Suppressor macrophage treated with lipopolysaccharide for 1 hour (primary cell): ENCODE data around the gene INO80C.

Experiments
- DNase-seq, 3 donors: peaks; one replicate each; pipeline ENCODE4 v3.0.0-alpha.2; 2020 to 2022

INO80C gene

GRCh38 chr18:35487525-35487924 is 10.2 kb downstream of the INO80C start:
- DNase-seq: peak in 1 of 3 donors; percentile 30

GRCh38 chr18:35485852-35486251 is 11.9 kb downstream of the INO80C start:
- DNase-seq: no peak

GRCh38 chr18:35484034-35484433 is 13.7 kb downstream of the INO80C start:
- no peak for DNase-seq

- no peak for DNase-seq
Observed at GRCh38 chr18:35481960-35482366, 15.8 kb downstream of the INO80C start.

GRCh38 chr18:35479911-35480586 is 17.7 kb downstream of the INO80C start:
- no peak for DNase-seq

- peak; percentile 91 to 98 (median 96) for DNase-seq
Observed at GRCh38 chr18:35478520-35479435, 19.0 kb downstream of the INO80C start.

GRCh38 chr18:35477974-35478373 is 19.8 kb downstream of the INO80C start:
- DNase-seq: no peak

GRCh38 chr18:35477497-35477896 is 20.3 kb downstream of the INO80C start:
- peak; percentile 70 to 80 (median 72) for DNase-seq

GRCh38 chr18:35474884-35475283 is 22.9 kb downstream of the INO80C start:
- no peak for DNase-seq

GRCh38 chr18:35473562-35473961 is 24.2 kb downstream of the INO80C start:
- DNase-seq: no peak

GRCh38 chr18:35470435-35470834 is 27.3 kb downstream of the INO80C start:
- DNase-seq: no peak

- DNase-seq: no peak
Observed at GRCh38 chr18:35469725-35470124, 28.0 kb downstream of the INO80C start.

GRCh38 chr18:35468711-35469110 is 29.0 kb downstream of the INO80C start:
- DNase-seq: no peak

- no peak for DNase-seq
Observed at GRCh38 chr18:35467624-35468016, 30.1 kb downstream of the INO80C start.

GRCh38 chr18:35466815-35467623 is 30.7 kb downstream of the INO80C start:
- no peak for DNase-seq

GRCh38 chr18:35466334-35466733 is 31.4 kb downstream of the INO80C start:
- no peak for DNase-seq

- DNase-seq: no peak
Observed at GRCh38 chr18:35465329-35465728, 32.4 kb downstream of the INO80C start.

GRCh38 chr18:35464831-35465279 is 32.9 kb downstream of the INO80C start:
- DNase-seq: peak in 2 of 3 donors; percentile 52 to 54

GRCh38 chr18:35463827-35464226 is 33.9 kb downstream of the INO80C start:
- DNase-seq: no peak

- no peak for DNase-seq
Observed at GRCh38 chr18:35463050-35463449, 34.7 kb downstream of the INO80C start.

- DNase-seq: peak; percentile 39 to 59 (median 54)
Observed at GRCh38 chr18:35460736-35461161, 37.0 kb downstream of the INO80C start.

- DNase-seq: no peak
Observed at GRCh38 chr18:35459997-35460396, 37.8 kb downstream of the INO80C start.
